Upper lobe of left lung (tissue), 6 donors: ENCODE measurements around the gene FREM1. TPM values are rescaled to one million over a fixed set of nuclear protein-coding genes. Genes with fewer than 3 reads are reported as not detected.

Source experiments
- ATAC-seq, 2 donors: fragments of 200-7000 bp; cut with Tn5 transposase; one replicate each; pipeline ENCODE4 v1.9.1; 2022; ENCODE audit warnings: mild to moderate bottlenecking in 2 of 2, moderate library complexity in 2 of 2; ENCODE audit not compliant: low FRiP score in 2 of 2
- DNase-seq, 2 donors: peaks; one replicate each; pipeline ENCODE4 v3.0.0-alpha.2; 2019 to 2020
- H3K27ac ChIP-seq, 4 donors: fragments of 200-600 bp; sonication (generic); one replicate each; pipeline ENCODE4 v1.5.1; 2016 to 2019
- H3K27me3 ChIP-seq, 4 donors: fragments of 200-600 bp; sonication (generic); one replicate each; pipeline ENCODE4 v1.5.1; 2017 to 2019
- H3K36me3 ChIP-seq, 4 donors: fragments of 200-600 bp; sonication (generic); one replicate each; pipeline ENCODE4 v1.5.1; 2016 to 2019
- H3K4me1 ChIP-seq, 4 donors: fragments of 200-600 bp; sonication (generic); one replicate each; pipeline ENCODE4 v1.5.1; 2018 to 2019
- H3K4me3 ChIP-seq, 4 donors: fragments of 200-600 bp; sonication (generic); one replicate each; pipeline ENCODE4 v1.5.1; 2017 to 2019; ENCODE audit warnings: mild to moderate bottlenecking in 2 of 4, moderate library complexity in 1 of 4
- H3K9me3 ChIP-seq, 4 donors: fragments of 200-600 bp; sonication (generic); one replicate each; pipeline ENCODE4 v1.5.1; 2018 to 2019
- EP300 ChIP-seq, 4 donors: sonication (generic); formaldehyde crosslinking; IDR thresholded peaks; one replicate each; pipeline ENCODE4 v1.5.1; 2017; ENCODE audit warnings: antibody characterized with exemption in 4 of 4, control low read depth in 2 of 4
- POLR2A ChIP-seq, 4 donors: fragments of 450-650 bp; IDR thresholded peaks; one replicate each; pipeline ENCODE4 v1.5.1; 2016 to 2017; ENCODE audit warnings: antibody characterized with exemption in 4 of 4, mild to moderate bottlenecking in 2 of 4
- POLR2AphosphoS5 ChIP-seq, 2 donors: sonication (generic); formaldehyde crosslinking; IDR thresholded peaks; one replicate each; pipeline ENCODE4 v1.5.1; 2017; ENCODE audit warnings: antibody characterized with exemption in 2 of 2
- WGBS, 2 donors: methylation state at CpG; one replicate each; pipeline ENCODE4 v1.1.5; 2017 to 2018; 5-methylcytosine and 5-hydroxymethylcytosine counted together
- total RNA-seq, 6 donors: library from RNA; depleted of rRNA in 4 of 6; stranded (reverse); fragments of >200 nt in 4 of 6; gene quantifications; one replicate each; pipeline versions ENCODE4 v1.1.0 to v1.2.1, GENCODE V29; 2016 to 2021
- TF ChIP-seq, protein P1 (sequence below), 6 experiments: fragments of 450-650 bp in 4 of 6; fragments of 200-600 bp in 2 of 6; sonication (generic) in 2 of 6; IDR thresholded peaks; one replicate each; pipeline ENCODE4 v1.5.1; 2016 to 2019; ENCODE audit warnings: antibody characterized with exemption in 6 of 6
- donor health status: DM: no; HTN: no; CAD: no; lungs with moderate emphysema.
- donor health status: DM: no; HTN: yes; CAD: no; lungs with severe emphysema.

Gene FREM1
- total RNA-seq, 6 donors from 2014 or later: 1.1 to 6.3 (median 2.8) TPM

DNA sequence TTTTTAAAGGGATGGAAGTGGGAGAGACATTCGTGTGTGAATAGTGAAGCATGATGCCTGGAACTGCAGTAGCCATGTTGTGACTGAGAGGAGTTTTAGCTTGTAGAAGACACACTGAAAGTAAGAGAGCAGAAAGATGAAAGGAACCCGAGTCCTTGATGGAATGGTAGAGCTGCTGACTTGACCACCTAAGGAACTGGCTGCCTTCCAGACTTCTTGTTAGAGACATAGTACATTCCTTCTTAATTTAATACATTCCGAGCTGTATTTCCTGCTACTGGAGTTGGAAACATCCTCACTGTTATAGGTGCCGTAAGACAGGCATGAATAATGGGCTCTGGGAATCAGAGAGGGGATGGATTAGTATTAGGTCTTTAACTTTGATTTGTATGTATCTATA is 195.1 kb downstream of the FREM1 start:
- WGBS, 2 donors: 71 to 74% methylated on average over 4 of the region's 4 CpGs
- DNase-seq: no peak
- no peak for TF ChIP-seq POLR2A (IDR thresholded peaks at IDR 0.05)
- no peak for TF ChIP-seq POLR2AphosphoS5 (IDR thresholded peaks at IDR 0.05)
- TF ChIP-seq, protein P1, sequence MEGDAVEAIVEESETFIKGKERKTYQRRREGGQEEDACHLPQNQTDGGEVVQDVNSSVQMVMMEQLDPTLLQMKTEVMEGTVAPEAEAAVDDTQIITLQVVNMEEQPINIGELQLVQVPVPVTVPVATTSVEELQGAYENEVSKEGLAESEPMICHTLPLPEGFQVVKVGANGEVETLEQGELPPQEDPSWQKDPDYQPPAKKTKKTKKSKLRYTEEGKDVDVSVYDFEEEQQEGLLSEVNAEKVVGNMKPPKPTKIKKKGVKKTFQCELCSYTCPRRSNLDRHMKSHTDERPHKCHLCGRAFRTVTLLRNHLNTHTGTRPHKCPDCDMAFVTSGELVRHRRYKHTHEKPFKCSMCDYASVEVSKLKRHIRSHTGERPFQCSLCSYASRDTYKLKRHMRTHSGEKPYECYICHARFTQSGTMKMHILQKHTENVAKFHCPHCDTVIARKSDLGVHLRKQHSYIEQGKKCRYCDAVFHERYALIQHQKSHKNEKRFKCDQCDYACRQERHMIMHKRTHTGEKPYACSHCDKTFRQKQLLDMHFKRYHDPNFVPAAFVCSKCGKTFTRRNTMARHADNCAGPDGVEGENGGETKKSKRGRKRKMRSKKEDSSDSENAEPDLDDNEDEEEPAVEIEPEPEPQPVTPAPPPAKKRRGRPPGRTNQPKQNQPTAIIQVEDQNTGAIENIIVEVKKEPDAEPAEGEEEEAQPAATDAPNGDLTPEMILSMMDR (IDR thresholded peaks at IDR 0.05): no peak
- no peak for TF ChIP-seq EP300 (IDR thresholded peaks at IDR 0.05)

DNA sequence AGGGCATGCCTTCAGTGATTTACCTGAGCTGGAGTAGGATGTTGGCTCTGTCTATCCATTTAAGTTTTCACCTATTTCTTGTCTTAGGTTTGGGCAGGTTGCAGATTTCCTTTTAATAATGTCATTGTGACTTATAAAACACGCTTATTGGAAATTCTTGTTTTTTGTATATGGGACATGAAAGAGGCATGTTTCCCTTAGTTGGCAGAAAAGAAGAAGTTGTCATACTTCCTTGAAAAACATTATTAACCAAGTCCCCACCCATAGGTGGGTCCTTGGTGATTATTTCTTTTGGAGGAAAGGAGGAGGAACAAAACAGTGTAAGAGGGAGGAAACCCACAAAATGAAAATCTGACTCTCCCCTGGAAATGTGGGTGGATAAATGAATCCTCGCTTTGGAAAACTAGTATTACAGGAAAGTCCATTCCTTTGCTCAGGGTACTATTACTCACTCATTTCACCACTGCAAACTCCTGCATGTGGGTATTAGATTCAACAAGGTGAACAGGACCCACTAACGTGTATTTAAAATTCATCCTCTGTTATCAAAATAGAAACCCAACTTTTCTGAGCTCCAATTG is 197.0 kb downstream of the FREM1 start:
- Histone ChIP-seq H3K27ac (no peak overlapping the region), H3K27me3 (no peaks in the 10 kb centered on the region), H3K36me3 (no peaks in the 10 kb centered on the region), H3K4me3 (no peak overlapping the region), H3K9me3 (peaks cover 0 to 3% (median 0%) of the 10 kb centered on the region in 4 donors), H3K4me1 (no peaks in the 10 kb centered on the region)
- 78 to 93% methylated on average over 3 of the region's 3 CpGs for WGBS, 2 donors
- ATAC-seq (no peak), DNase-seq (no peak)
- TF ChIP-seq, protein P1 (IDR thresholded peaks at IDR 0.05): no peak
- TF ChIP-seq EP300 (IDR thresholded peaks at IDR 0.05) (no peak), POLR2AphosphoS5 (IDR thresholded peaks at IDR 0.05) (no peak), POLR2A (IDR thresholded peaks at IDR 0.05) (no peak)

More for the DNA sequence above, 195.1 kb downstream of the FREM1 start:
- Histone ChIP-seq H3K36me3 (no peaks in the 10 kb centered on the region), H3K4me1 (no peaks in the 10 kb centered on the region), H3K4me3 (no peak overlapping the region), H3K27ac (no peak overlapping the region), H3K9me3 (peaks cover 0 to 2% (median 0%) of the 10 kb centered on the region in 4 donors), H3K27me3 (no peaks in the 10 kb centered on the region)
- ATAC-seq: no peak

- Histone ChIP-seq H3K27ac (no peak overlapping the region), H3K9me3 (peaks cover 0 to 6% (median 2%) of the 10 kb centered on the region in 4 donors), H3K36me3 (no peaks in the 10 kb centered on the region), H3K4me1 (no peaks in the 10 kb centered on the region), H3K4me3 (no peak overlapping the region), H3K27me3 (no peaks in the 10 kb centered on the region)
- no peak for DNase-seq
- no peak for TF ChIP-seq POLR2AphosphoS5 (IDR thresholded peaks at IDR 0.05)
- TF ChIP-seq, protein P1 (IDR thresholded peaks at IDR 0.05): no peak
- TF ChIP-seq POLR2A (IDR thresholded peaks at IDR 0.05): no peak
- no peak for TF ChIP-seq EP300 (IDR thresholded peaks at IDR 0.05)
- ATAC-seq: no peak
Observed at GRCh38 chr9:14710804-14711203, 199.4 kb downstream of the FREM1 start.

DNA sequence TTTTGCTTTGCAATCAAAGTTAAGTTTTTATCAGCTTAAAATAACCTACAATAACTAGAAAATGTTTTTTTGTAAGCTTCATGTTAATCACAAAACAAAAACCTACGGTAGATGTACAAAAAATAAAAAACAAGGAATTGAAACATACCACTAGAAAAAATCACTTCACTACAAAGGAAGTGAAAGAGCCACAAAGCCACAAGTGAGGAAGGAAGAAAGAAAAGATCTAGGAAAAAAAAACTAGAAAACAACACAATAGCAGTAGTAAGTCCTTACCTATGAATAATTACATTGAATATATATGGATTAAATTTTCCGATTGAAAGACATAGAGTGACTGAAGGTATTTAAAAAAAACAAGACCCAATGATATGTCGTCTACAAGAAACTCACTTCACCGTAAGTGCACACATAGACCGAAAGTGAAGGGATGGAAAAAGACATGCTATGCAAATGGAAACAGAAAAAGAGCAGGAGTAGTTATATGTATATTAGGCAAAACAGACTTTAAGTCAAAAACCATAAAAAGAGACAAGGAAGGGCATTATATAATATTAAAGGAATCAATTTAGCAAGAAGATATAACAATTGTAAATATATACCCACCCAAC is 203.6 kb downstream of the FREM1 start:
- WGBS, 2 donors: 85 to 92% methylated on average over 5 of the region's 5 CpGs
- no peak for DNase-seq
- no peak for TF ChIP-seq POLR2AphosphoS5 (IDR thresholded peaks at IDR 0.05)
- TF ChIP-seq, protein P1 (IDR thresholded peaks at IDR 0.05): no peak
- Histone ChIP-seq H3K4me1 (no peaks in the 10 kb centered on the region), H3K27ac (no peak overlapping the region), H3K9me3 (peaks cover 0 to 16% (median 14%) of the 10 kb centered on the region in 4 donors), H3K4me3 (no peak overlapping the region), H3K36me3 (no peaks in the 10 kb centered on the region), H3K27me3 (no peaks in the 10 kb centered on the region)
- ATAC-seq: no peak

DNA sequence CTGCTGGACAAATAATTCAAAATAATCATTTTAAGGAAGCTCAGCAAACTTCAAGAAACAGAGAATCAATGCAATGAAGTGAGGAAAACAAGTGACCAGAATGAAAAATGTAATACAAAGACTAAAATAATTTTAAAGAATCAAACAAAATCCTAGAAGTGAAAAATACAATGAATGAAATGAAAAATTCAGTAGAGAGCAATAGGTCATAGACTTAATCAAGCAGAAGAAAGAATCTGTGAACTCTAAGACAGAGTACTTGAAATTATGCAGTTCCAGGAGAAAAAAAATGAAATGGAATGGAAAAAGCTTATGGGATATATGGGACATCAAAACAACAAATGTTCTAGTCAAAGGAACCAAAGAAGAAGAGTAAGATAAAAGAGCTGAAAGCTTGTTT is 205.1 kb downstream of the FREM1 start:
- ATAC-seq: no peak
- Histone ChIP-seq H3K4me1 (no peaks in the 10 kb centered on the region), H3K27ac (no peak overlapping the region), H3K9me3 (peaks cover 0 to 16% (median 13%) of the 10 kb centered on the region in 4 donors), H3K36me3 (no peaks in the 10 kb centered on the region), H3K4me3 (no peak overlapping the region), H3K27me3 (no peaks in the 10 kb centered on the region)
- no peak for DNase-seq
- TF ChIP-seq, protein P1 (IDR thresholded peaks at IDR 0.05): no peak
- TF ChIP-seq POLR2A (IDR thresholded peaks at IDR 0.05) (no peak), POLR2AphosphoS5 (IDR thresholded peaks at IDR 0.05) (no peak), EP300 (IDR thresholded peaks at IDR 0.05) (no peak)
